ENCODE results near the gene MFNG. TPM values are rescaled to one million over a fixed set of nuclear protein-coding genes. Genes with fewer than 3 reads are reported as not detected.

The MFNG gene
- total RNA-seq, 1 donor from 2014 or later = 97.7 TPM

GRCh38 chr22:37453696-37454095, 32.5 kb downstream of the MFNG start:
- DNase-seq (ENCODE audit: low read depth in 2 of 2) = no peak

DNA sequence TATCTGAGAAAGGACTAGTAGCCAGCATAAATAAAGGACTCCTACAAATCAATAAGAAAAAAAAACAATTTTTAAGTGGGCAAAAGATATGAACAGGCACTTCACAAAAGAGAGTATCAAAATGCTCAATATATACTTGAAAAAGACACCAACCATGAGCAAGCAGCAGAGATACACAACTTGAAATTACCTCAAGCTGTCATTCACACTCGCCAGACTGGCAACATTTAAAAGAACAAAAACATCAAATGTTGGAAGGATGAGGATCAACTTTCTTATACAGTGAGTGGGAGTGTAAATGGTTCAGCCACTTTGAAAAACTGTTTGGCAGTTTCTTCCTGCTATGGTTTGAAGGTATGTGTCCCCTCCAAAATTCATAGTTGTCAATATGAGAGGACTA, 35.0 kb downstream of the MFNG start:
- no peak for DNase-seq (ENCODE audit: low read depth in 2 of 2)

DNA sequence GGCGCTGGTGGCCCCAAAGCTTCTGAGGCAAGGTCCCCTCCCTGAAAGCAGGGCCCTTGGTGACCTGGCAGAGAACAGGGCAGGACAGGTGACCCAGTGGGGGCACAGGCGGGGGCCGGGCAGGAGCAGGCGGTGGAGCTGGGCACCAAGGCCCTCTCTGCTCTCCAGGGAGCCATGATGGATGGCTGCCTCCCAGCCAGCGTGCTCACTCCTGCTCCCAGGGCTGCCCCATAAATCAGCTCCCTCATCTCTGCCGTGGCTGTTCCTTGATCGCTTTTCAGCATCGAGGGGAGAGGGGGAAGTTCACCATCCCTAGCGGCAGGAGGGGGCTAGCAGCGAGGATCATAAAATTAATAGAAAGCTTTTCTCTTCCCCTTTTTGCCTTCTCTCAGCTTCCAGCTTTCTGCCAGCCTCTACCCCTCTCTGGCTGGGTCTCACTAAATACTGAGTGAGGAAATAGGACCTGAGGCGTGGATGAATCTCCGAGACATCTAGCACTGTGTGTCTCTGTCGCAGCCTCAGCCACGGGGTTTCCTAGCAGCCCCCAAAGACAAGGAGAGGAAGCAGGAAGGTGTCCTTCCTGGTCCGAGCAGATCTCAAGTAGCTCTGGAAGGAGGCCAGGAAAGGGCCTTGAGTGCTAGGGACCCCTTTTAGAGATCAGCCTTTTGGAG, 36.7 kb downstream of the MFNG start:
- no peak for DNase-seq (ENCODE audit: low read depth in 2 of 2)

GRCh38 chr22:37448516-37449127, 37.6 kb downstream of the MFNG start:
- no peak for DNase-seq (ENCODE audit: low read depth in 2 of 2)

DNA sequence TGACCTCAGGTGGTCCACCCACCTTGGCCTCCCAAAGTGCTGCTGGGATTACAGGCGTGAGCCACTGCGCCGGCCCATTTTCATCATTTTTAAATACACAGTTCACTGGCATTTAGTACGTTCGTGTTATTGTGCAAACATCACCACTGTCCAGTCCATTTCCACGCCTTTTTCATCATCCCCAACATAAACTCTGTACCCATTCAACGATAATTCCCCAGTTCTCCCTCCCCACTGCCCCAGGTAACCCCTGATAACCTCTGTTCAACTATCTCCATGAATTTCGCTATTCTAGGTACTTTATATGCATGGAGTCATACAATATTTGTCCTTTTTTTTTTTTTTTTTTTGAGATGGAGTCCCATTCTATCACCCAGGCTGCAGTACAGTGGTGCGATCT, 40.7 kb downstream of the MFNG start:
- DNase-seq (ENCODE audit: low read depth in 2 of 2) = no peak

DNA sequence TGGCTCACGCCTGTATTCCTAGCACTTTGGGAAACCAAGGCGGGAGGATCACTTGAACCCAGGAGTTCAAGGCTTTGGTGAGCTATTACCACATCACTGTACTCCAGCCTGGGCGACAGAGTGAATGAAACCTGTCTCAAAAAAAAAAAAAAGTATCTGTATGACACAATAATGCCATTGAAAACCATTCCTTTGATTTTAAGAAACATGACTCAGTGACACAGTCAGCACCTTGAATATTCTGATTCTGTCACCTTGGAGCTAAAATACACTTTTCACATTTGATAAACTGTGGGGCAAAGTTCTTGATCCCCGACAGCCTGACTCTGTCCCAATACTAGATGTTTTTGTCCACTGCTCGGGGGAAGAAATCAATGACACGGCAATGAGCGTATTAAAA, 42.2 kb downstream of the MFNG start:
- no peak for DNase-seq (ENCODE audit: low read depth in 2 of 2)

- DNase-seq (ENCODE audit: low read depth in 2 of 2) = no peak
Observed at GRCh38 chr22:37443086-37443485, 43.1 kb downstream of the MFNG start.

DNA sequence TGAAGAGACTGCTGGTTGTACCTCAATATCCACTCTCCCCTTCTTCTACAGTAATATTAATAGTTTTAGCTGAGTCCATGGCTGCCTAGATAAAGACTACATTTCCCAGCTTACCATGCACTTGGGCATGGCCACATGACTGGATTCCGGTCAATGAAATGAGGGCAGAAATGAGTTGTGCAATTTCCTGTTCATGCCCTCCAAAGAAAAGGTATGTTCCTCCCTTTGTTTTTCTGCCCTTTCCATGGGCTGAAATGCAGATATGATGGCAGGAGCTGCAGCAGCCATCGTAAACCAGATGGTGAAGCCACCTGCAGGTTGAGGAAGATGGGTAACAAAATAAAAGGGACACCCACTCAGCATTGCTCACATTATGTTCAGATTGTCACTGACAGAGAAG, 43.6 kb downstream of the MFNG start:
- peak in 1 of 2 donors; percentile 28 for DNase-seq (ENCODE audit: low read depth in 2 of 2)

DNA sequence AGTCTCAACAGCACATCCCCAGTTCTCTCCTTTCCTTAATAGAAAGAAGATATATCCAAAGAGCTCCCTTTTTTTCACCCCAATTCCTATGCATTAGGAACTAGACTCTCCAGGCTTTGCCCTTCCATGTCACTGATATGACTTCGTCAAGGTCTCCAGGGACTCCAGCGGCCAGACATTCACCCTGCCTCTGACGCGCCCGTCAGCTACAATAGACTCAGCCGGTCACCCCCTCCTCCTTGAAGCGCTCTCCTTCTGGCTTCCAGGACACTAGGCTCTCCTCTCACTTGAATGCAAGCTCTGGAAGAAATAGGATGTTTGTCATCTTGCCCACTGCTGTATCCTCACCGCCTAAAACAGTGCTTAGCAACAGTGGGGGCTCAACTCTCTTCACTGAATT, 44.0 kb downstream of the MFNG start:
- no peak for DNase-seq (ENCODE audit: low read depth in 2 of 2)

DNA sequence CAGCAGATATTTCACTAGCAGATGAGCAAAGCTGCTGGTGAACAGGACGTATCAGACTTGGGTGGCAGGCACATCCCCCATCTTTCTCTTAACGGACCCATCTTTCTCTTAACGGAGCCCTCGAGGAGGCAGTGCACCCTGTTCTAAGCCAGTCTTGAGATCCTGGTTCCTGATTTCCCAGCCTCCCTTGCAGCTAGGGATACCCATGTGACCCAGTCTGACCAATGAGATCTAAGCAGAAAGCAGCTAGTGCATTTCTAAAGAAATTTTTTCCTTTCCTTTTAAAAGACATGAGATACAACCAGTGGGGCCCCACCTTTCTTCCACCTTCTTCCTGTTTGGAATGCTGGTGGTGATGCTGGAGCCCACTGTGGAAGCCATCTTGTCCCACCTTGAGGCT, 45.3 kb downstream of the MFNG start:
- no peak for DNase-seq (ENCODE audit: low read depth in 2 of 2)

GRCh38 chr22:37439347-37439746, 46.8 kb downstream of the MFNG start:
- DNase-seq (ENCODE audit: low read depth in 2 of 2) = no peak

- no peak for DNase-seq (ENCODE audit: low read depth in 2 of 2)
Observed at GRCh38 chr22:37435970-37436603, 50.1 kb downstream of the MFNG start.

GRCh38 chr22:37433786-37434185, 52.4 kb downstream of the MFNG start:
- DNase-seq (ENCODE audit: low read depth in 2 of 2) = no peak

GRCh38 chr22:37432708-37433054, 53.5 kb downstream of the MFNG start:
- no peak for DNase-seq (ENCODE audit: low read depth in 2 of 2)

- DNase-seq (ENCODE audit: low read depth in 2 of 2) = peak in 1 of 2 donors; percentile 77
Observed at GRCh38 chr22:37431801-37432707, 54.1 kb downstream of the MFNG start.

DNA sequence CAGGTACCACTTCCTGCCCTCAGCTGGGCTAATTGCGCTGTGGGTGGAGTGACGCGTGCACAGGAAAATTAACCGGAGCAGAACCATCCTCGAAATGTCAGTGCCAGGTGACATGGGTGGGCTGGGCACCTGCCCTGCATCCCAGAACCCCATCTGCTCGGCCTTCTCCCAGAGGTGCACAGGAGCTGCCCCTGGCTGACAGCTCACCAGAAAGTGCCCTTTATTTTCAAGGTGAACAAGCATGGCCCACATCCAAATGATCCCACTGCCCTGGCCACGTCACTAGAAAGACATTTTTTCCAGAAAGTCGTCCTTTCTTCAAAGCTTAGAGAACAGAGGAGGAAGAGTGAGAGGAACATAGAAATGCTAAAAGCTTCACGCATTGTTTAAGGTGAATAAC, 54.8 kb downstream of the MFNG start:
- peak in 1 of 2 donors; percentile 29 for DNase-seq (ENCODE audit: low read depth in 2 of 2)

DNA sequence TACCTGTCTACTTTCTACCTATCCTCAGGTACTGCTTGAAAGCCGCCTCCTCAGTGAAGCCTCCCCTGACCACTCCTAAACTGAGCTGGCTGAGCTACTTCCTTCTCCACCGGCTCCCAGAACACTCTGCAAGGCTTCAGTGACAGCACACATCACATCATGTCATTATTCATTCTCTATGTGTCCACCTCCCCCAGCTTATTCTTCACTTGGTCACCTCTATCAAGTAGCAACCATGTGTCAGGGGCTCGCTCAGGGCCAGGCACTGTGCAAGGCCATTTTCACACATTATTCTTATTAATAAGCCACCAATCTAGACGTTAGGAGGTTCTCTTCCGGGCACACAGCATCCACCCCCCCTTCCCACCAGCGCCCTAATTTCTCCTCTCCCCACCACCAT, 55.2 kb downstream of the MFNG start:
- no peak for DNase-seq (ENCODE audit: low read depth in 2 of 2)

GRCh38 chr22:37428649-37429586, 57.3 kb downstream of the MFNG start:
- peak; percentile 14 to 54 for DNase-seq (ENCODE audit: low read depth in 2 of 2)

DNA sequence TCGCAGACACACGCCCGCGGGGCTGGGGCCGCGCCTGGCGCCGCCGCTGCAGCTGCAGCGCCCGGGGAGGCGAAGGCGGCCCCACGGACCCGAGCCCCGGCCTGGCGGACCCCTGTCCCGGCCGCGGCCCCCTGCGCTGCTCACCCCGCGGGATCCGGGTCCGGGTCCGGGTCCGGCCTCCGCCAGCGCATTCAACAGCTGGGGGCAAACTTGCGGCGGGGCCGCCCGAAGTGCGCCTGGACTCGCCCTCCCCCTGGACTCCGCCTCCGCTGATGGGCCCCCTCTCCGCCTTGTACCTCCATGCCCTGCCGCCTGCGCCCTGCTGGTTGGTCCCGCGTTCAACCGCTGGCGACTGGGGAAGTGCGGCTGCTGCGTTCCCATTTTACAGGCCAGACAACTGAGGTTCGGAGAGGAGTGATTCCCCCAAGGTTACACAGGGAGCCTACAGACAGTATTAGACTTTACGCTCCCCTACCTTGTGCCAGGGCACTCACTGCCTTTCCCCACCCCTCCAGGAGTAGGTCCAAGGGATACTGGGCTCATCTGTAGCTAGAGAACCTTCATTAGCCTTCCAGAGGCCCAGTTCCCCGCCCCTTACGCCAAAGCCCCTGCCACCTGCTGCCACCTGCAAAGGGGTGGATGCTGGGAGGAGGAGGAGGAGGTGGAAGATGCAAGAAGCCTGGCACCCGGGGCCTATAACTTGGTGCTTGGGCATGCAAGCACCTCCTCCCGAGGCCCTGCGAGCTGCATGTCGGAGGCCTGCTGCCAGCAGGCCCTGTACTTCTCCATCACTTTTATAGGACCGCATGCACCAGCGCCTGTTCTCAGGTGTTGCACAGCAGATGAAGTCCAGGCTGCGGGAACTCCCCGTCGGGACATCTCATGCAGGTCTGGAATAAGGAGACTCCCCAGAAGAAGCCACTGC, 58.2 kb downstream of the MFNG start:
- DNase-seq (ENCODE audit: low read depth in 2 of 2) = no peak
